HepG2 (cell line): ENCODE data around the gene RPS6KA2.

ENCODE experiments used
- EHMT2 ChIP-seq: fragments of 200-600 bp; sonication (generic); IDR thresholded peaks from 2 replicates; pipeline ENCODE4 v1.7.0; 2017; ENCODE audit warnings: antibody characterized with exemption, low read depth, low read length, borderline replicate concordance
- ELF4 ChIP-seq: sonication (generic); formaldehyde crosslinking; IDR thresholded peaks from 2 replicates; pipeline ENCODE4 v1.5.0; 2020; ENCODE audit warnings: missing genetic modification reagents, mild to moderate bottlenecking, moderate library complexity, borderline replicate concordance
- SUZ12 ChIP-seq: fragments of 150-350 bp; IDR thresholded peaks from 2 replicates; pipeline ENCODE4 v1.6.1; 2014; ENCODE audit warnings: low read depth, low read length
- TF ChIP-seq, protein P1 (sequence below): IDR thresholded peaks from 2 replicates; pipeline ENCODE4 v1.6.1; 2012; ENCODE audit warnings: inconsistent platforms
- TF ChIP-seq, protein P2 (sequence below): IDR thresholded peaks from 2 replicates; pipeline ENCODE4 v1.6.1; 2016; ENCODE audit warnings: missing compliant biosample characterization, missing genetic modification reagents, borderline replicate concordance
- TF ChIP-seq, protein P3 (sequence below): sonication (generic); formaldehyde crosslinking; IDR thresholded peaks from 2 replicates; pipeline ENCODE4 v1.5.0; 2020; ENCODE audit warnings: mild to moderate bottlenecking, missing genetic modification reagents, moderate library complexity

DNA sequence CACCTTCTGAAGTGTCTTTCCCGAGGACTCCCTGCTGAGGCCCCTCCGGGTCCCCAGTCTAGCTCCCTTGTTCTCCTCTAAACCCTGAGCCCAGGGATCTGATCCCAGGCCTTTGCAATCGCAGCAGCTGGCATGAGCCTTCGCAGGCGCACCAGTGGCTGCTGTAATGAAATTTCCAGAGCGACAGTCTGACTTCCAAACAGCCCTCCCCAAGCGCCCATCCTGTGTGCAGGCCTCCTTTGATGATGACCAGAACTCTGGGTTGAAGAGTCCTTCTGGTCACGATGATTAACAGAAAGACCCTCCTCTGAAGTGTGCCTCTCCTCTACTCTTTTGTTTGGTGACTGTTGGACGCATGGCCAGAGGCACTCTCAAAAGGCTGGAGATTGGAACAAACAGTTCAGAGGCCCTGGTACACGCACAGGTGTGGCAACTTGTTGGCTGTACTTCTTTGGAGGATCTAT lies 155.2 kb downstream of the RPS6KA2 start:
- TF ChIP-seq, protein P1, sequence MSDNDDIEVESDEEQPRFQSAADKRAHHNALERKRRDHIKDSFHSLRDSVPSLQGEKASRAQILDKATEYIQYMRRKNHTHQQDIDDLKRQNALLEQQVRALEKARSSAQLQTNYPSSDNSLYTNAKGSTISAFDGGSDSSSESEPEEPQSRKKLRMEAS, result no peak
- TF ChIP-seq EHMT2, result no peak
- TF ChIP-seq, protein P2, sequence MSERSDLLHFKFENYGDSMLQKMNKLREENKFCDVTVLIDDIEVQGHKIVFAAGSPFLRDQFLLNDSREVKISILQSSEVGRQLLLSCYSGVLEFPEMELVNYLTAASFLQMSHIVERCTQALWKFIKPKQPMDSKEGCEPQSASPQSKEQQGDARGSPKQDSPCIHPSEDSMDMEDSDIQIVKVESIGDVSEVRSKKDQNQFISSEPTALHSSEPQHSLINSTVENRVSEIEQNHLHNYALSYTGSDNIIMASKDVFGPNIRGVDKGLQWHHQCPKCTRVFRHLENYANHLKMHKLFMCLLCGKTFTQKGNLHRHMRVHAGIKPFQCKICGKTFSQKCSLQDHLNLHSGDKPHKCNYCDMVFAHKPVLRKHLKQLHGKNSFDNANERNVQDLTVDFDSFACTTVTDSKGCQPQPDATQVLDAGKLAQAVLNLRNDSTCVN (CRISPR knock-in tag), result no peak
- no peak for TF ChIP-seq ELF4 (CRISPR knock-in tag)
- TF ChIP-seq SUZ12, result no peak
- TF ChIP-seq, protein P3, sequence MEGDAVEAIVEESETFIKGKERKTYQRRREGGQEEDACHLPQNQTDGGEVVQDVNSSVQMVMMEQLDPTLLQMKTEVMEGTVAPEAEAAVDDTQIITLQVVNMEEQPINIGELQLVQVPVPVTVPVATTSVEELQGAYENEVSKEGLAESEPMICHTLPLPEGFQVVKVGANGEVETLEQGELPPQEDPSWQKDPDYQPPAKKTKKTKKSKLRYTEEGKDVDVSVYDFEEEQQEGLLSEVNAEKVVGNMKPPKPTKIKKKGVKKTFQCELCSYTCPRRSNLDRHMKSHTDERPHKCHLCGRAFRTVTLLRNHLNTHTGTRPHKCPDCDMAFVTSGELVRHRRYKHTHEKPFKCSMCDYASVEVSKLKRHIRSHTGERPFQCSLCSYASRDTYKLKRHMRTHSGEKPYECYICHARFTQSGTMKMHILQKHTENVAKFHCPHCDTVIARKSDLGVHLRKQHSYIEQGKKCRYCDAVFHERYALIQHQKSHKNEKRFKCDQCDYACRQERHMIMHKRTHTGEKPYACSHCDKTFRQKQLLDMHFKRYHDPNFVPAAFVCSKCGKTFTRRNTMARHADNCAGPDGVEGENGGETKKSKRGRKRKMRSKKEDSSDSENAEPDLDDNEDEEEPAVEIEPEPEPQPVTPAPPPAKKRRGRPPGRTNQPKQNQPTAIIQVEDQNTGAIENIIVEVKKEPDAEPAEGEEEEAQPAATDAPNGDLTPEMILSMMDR (CRISPR knock-in tag), result no peak
